IPS-11a (cell line): ENCODE results near the gene SRRM4.

Source experiments
- H3K4me3 ChIP-seq: one replicate; pipeline ENCODE4 v1.5.1; 2013; ENCODE audit warnings: low read depth, low read length, control low read depth

The SRRM4 gene, protein sequence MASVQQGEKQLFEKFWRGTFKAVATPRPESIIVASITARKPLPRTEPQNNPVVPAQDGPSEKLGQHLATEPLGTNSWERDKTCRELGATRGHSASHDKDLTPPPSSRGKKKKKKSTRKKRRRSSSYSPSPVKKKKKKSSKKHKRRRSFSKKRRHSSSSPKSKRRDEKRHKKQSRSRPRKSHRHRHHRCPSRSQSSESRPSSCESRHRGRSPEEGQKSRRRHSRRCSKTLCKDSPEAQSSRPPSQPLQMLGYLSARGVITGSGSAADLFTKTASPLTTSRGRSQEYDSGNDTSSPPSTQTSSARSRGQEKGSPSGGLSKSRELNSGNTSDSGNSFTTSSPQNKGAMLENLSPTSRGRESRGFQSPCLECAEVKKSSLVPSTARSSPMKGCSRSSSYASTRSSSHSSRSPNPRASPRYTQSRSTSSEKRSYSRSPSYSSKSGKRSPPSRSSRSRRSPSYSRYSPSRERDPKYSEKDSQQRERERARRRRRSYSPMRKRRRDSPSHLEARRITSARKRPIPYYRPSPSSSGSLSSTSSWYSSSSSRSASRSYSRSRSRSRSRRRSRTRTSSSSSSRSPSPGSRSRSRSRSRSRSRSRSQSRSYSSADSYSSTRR

GRCh38 chr12:118981285-118982211, at the start of gene SRRM4:
Gene SRRM4, plus strand, starts transcription at chr12:118981541. Its CDS starts 342 bp downstream, at chr12:118981883.
- peak within 1 kb of the TSS; percentile 75 for H3K4me3 ChIP-seq

GRCh38 chr12:118946256-118946655, 35.1 kb upstream of the SRRM4 start:
- H3K4me3 ChIP-seq = no peak overlapping the region

DNA sequence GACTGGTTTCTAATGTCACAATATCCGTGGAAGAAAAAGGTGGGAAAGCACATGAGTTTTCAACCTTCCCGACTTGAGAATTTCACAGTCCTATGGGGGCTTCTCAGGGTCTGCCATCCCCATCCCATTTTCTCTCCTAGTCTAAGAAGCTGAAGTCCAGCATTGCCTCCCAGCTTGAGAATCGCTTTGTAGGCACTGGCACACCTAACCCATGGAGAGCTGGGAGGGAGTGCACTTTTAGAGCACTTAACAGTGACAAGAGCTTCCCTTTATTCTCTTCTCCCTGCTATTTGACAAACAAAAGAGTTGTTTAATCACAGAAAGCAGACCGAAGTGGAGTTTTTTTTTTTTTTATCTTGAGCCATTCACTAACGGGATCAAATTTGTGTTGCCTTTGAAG, 22.8 kb upstream of the SRRM4 start:
- no peak overlapping the region for H3K4me3 ChIP-seq

DNA sequence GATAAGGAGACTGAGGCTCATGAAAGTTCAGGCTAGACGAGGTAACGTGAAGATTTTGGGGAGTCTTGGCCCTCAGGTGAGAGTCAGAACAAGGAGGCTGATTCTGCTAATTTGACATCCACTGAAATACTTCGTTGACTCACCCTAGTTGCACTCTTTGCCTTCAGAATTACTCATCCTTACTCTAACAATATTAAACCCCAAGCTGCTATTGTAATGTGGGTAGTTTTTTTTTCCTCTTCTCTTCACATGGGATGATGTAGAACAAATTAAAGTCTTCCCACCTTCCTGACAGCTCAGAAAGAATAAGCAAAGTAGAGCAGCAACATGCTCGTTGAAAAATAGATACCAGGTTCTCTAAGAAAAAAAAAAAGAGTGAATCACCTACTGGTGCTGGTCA, 22.0 kb upstream of the SRRM4 start:
- no peak overlapping the region for H3K4me3 ChIP-seq

DNA sequence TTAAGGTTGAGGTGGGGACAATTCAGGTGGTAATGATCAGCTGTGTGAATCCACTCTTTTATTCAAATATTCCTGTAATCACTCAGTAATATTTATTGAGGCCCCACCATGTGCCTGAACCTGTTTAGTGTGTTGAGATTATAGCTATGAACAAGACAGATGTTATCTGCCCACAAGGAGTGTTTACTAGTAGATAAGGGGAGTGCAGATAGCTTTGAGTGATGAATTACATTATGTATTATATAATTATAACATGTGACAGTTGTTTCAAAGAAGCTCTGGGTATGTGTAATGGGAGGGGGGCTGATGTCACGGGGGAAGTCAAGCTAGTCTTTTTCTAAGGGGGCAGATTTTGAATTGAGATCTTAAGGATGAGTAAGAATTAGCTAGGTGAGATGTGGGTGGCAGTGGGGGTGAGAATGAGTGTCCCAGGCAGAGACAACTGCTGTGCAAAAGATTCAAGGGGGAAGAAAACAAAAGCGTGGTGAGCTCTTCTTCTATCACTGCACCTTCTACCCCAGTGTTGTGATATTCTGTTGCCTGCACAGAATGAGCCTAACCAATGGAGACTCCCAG, 21.3 kb upstream of the SRRM4 start:
- no peak overlapping the region for H3K4me3 ChIP-seq

GRCh38 chr12:118960865-118961264, 20.5 kb upstream of the SRRM4 start:
- H3K4me3 ChIP-seq = no peak overlapping the region

GRCh38 chr12:118964988-118965387, 16.4 kb upstream of the SRRM4 start:
- no peak overlapping the region for H3K4me3 ChIP-seq

DNA sequence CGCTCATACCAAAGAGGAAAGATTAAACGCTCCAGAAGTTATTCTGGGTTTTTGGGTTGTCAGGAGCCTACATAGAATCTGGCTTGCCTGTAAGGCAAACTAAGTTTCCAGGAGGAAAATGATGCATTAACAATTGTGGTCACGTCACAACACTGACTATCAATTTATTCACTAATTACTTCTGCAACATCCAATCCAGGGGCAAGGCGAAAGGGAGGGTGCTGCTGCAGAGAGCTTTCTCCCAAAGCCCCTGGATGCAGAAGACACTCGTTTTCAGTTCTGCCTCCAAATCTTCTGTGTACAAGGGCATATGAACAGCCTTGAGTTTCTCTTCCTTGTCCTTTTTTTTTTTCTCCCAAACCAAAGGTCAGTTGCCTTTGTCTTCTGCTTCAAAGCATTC, 10.5 kb upstream of the SRRM4 start:
- no peak overlapping the region for H3K4me3 ChIP-seq

GRCh38 chr12:118972982-118973381, 8.4 kb upstream of the SRRM4 start:
- H3K4me3 ChIP-seq = no peak overlapping the region

DNA sequence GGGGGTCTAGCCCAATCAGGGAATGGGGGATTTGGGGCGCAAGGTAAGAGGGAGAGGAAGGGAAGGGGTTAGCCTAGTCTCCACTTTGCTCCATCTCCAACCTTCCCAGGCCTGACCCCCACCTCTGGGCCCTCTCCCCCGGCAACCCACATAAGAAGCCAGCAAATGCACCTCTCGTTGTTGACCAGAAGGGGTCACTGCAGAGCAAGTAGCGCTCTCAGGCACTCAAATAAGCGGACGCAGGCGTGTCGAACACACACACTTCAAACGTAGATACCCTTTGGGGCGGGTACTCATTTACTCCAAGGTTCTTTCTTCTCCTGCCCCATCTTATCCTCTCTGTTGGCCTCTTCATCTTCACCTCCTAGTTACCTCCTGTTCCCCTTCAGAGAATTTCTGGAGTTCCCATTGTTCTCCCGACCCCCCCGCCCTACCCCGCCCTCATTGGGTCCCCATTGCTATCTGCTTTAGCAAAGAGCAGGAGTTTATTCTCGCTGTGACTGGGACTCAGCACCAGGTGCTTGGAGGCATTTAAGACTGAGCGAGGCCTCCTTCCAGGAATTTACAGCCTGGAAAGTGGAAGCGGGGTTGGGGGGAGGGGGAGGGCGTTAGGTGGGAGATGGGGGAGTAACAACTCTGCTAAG, 1.5 kb upstream of the SRRM4 start:
- peak overlapping the region; percentile 9 for H3K4me3 ChIP-seq

DNA sequence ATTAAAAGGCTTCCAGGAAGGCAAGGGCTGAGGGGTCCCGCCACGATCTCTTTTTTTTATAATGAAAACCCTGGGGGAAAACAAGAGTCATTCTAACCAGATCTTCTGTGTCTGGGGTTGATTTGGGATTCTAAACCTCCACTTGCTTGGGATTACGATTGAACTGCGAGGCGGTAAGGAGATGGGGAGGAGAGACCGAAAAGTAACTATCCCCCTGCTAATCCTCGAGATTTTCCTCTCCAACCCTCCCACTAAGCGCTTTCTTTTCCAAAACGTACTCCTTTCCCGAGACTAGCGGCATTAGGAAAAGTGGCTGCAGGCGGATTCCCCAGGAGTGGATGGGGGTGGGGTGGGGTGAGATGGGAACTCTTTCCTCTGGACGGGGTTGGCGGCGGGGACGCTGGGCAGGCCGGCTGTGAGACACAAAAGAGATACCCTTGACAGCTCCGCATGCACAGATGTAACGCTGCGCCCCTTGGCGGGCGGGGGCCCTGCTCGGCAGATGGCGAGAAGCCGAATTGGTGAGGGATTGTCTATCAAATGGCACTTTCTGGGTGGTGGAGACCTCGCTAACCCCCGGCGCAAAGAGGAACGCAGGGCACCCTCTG, 830 bp upstream of the SRRM4 start:
- peak overlapping the region; percentile 75 for H3K4me3 ChIP-seq

- H3K4me3 ChIP-seq = peak overlapping the region; percentile 75
These were observed 961 bp downstream of the SRRM4 start for GRCh38 chr12:118982302-118982701.

- no peak overlapping the region for H3K4me3 ChIP-seq
These were observed 1.8 kb downstream of the SRRM4 start for GRCh38 chr12:118982984-118983761.

DNA sequence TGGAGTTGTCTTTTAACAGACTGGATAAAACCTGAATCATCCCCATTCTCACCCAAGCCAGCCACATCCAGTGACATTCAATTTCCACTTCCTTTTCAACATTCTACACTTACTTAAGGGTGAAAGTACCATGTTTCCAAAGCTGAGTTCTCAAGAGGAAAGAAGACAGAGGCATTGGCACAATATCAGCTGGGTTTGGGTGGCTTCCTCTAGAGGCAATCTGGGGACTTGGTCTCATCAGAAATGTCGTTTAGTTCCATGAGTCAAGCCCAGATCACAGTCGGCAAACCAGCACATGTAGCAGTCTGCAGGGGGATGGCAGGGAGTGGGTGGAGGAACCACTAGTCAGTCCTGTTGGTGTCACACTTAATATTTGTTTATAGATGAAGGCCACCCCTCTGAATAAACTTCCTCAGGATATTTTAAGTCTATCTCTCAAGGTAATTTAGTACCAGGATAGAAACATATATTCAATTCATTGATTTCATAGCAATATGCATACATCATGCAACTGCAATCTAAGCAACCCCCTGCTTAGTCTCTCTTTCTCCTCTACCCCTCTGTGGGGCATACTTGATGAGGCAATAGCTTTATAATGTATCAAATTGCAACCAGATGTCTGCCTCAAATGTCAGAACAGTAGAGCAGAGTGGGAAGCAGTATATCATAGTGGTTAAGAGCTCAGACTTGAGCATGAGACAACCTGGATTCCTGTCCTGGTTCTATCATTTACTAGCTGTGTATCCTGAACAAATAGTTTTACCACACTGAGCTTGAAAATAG, 3.0 kb downstream of the SRRM4 start:
- no peak overlapping the region for H3K4me3 ChIP-seq

- H3K4me3 ChIP-seq = no peak overlapping the region
These were observed 4.7 kb downstream of the SRRM4 start for GRCh38 chr12:118986050-118986449.

DNA sequence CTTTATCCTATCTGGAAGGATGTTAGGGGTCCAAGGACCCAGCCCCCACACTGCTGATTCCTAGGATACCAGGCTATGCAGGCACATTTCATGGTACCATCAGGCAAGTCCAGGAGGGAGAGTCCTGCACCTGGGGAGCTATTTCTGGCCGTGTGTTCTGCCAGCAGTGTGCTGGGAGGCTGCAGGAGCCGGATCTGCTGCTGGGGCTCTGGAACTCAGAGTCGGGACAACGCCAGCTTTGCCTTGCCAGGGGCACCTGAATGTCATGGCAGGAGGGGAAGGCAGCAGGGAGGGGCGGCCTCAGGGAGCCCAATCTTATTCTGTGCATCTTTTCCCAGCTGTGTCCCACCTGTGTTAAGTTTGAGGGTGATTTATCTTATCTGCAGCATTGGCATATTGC, 17.8 kb downstream of the SRRM4 start:
- no peak overlapping the region for H3K4me3 ChIP-seq

DNA sequence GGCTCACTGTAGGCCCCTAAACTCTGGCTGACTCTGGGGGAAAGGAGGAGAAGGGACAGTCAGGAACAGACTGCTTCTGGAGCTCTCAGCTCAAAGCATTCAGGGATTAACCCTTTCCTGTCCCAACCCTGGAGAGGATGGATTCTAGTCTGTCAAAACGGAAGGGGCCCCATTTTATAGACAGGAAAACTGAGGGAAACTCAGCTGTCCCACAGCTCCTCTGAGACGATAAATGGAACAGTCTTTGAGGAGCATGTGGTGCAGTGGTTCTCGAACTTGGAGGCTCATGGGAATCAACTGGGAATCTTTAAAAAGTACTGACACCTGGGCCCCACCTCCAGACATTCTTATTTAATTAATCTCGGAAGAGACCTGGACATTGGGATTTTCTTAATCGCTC, 23.7 kb downstream of the SRRM4 start:
- H3K4me3 ChIP-seq = no peak overlapping the region

- H3K4me3 ChIP-seq = no peak overlapping the region
These were observed 24.6 kb downstream of the SRRM4 start for GRCh38 chr12:119005913-119006312.

GRCh38 chr12:119006746-119007145, 25.4 kb downstream of the SRRM4 start:
- no peak overlapping the region for H3K4me3 ChIP-seq
